HUES6 (cell line): ENCODE results near the gene VTI1A.

Experiments used
- H3K27ac ChIP-seq: 2 replicates; pipeline ENCODE4 v1.7.0; 2013; ENCODE audit warnings: low read depth, mild to moderate bottlenecking, low read length, inconsistent platforms
- H3K27me3 ChIP-seq: 2 replicates; pipeline ENCODE4 v1.6.1; 2013; ENCODE audit warnings: low read length; ENCODE audit not compliant: control insufficient read depth, insufficient read depth
- H3K36me3 ChIP-seq: 2 replicates; pipeline ENCODE4 v1.6.1; 2013; ENCODE audit warnings: low read length; ENCODE audit not compliant: control insufficient read depth, insufficient read depth
- H3K4me1 ChIP-seq: 2 replicates; pipeline ENCODE4 v1.6.1; 2013; ENCODE audit warnings: low read length; ENCODE audit not compliant: control insufficient read depth, insufficient read depth
- H3K4me3 ChIP-seq: 2 replicates; pipeline ENCODE4 v1.5.1; 2013; ENCODE audit warnings: low read depth, low read length
- H3K9ac ChIP-seq: one replicate; pipeline ENCODE4 v1.6.1; 2013; ENCODE audit warnings: mild to moderate bottlenecking, low read length
- H3K9me3 ChIP-seq: 2 replicates; pipeline ENCODE4 v1.6.1; 2013; ENCODE audit warnings: low read depth, low read length; ENCODE audit not compliant: control insufficient read depth, insufficient read depth

VTI1A gene

DNA sequence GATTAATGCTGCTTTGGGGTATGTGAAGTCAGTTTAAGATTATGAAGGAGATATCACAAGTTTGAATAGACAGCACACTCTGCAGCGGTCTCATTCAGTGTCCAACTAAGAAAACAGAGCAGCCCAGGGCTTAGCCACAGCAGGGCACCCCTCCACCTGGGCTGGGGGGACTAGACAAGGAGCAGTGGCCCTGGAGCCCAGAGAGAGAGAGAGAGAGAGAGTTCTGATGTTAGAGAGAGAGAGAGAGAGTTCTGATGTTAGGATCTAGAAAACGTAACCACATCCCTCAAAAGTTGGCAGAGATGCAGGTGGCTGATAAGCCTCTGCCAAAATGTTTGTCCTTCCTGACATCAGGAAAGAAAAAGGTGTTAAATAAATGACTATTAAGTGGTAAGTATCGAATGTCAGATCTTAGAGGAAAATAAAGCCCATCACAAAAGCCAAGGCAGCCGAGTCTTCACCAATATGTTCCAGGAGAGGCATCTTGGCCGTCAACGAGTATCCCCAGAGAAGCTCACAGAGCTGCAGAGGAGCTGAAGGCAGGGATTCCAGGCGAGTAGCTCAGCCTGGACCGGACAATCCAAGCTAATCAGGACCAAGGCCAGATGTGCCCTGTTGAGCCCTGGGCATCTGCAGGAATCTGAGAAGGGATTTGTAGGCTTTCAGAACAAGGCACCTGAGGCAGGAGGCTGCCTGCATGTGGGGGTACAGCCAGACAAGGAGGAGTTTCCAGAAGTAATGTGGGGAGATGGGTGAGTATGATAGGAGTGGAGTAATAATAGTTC lies 352.9 kb downstream of the VTI1A start:
- Histone ChIP-seq H3K36me3 (no peaks in the 10 kb centered on the region), H3K4me3 (no peak overlapping the region), H3K9me3 (no peaks in the 10 kb centered on the region), H3K27ac (no peak overlapping the region), H3K4me1 (peaks cover 41% of the 10 kb centered on the region), H3K27me3 (no peaks in the 10 kb centered on the region), H3K9ac (no peak overlapping the region)

DNA sequence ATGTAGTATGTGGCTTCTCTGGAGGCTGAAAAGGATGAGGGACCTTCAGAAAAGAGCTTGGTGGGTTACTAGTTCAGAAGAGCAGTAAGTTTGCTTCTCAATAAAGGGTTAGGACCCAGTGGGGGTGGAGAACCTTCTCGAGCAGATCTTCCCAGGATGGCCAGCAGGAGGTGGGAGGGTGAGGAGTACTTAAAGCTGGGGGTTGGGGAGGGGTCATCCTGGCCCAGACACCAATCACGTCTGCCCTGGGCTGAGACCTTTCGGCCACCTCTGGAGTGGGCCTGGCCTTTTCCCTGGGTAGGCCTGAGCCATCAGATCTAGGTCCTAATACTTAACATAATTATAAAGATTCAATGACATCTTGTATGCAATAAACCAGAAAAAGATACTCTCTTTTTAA lies 354.0 kb downstream of the VTI1A start:
- Histone ChIP-seq H3K27me3 (no peaks in the 10 kb centered on the region), H3K36me3 (no peaks in the 10 kb centered on the region), H3K4me3 (no peak overlapping the region), H3K27ac (no peak overlapping the region), H3K4me1 (peaks cover 41% of the 10 kb centered on the region), H3K9ac (no peak overlapping the region), H3K9me3 (no peaks in the 10 kb centered on the region)

DNA sequence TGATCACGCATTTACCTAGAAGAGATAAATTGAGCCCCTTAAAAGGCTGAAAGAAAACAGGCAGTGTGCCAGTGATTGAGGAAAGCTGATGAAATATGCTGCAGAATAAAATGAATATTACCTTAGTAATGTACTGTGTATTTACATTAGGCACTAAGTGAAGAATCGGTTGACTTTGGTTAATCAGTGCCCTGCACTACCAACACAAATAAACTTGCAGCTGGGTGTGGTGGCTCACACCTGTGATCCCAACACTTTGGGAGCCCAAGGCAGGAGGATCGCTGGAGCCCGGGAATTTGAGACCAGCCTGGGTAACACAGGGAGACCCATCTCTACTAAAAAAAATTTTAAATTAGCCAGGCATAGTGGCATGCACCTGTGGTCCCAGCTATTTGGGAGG lies 354.7 kb downstream of the VTI1A start:
- H3K4me3 ChIP-seq = no peak overlapping the region
- H3K9me3 ChIP-seq = no peaks in the 10 kb centered on the region

DNA sequence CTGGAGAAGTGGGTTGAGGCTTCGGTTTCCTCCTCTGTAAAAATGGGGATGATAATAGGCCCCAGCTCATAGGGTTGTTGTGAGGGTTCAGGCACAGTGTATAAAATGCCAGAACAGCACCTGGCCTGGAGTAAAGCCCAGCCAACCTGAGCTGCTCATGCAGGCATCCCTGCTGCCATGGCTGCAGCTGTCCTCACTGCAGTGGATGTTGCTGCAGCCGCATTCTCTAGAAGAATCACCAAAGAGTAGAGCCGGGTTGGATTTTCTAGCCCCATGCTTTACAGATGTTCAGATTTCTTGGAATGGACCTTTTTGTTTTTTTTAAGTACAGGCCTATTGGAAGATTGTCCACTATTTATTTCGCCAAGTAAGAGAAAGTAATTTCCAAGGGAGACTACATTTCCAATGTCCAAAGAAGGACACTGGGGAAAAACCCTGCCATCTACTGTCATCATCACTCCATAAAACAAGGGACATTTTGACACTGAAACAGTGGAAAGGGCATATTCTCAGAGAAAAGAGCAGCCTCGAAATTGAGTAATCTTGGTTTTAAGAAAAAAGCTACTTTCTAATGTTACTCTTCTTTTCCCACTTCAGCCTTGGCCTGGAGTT lies 355.5 kb downstream of the VTI1A start:
- Histone ChIP-seq H3K4me1 (peaks cover 28% of the 10 kb centered on the region), H3K27ac (no peak overlapping the region), H3K9ac (no peak overlapping the region)

More for the DNA sequence above, 354.7 kb downstream of the VTI1A start:
- Histone ChIP-seq H3K36me3 (no peaks in the 10 kb centered on the region), H3K9ac (no peak overlapping the region), H3K27me3 (no peaks in the 10 kb centered on the region), H3K27ac (no peak overlapping the region), H3K4me1 (peaks cover 36% of the 10 kb centered on the region)

DNA sequence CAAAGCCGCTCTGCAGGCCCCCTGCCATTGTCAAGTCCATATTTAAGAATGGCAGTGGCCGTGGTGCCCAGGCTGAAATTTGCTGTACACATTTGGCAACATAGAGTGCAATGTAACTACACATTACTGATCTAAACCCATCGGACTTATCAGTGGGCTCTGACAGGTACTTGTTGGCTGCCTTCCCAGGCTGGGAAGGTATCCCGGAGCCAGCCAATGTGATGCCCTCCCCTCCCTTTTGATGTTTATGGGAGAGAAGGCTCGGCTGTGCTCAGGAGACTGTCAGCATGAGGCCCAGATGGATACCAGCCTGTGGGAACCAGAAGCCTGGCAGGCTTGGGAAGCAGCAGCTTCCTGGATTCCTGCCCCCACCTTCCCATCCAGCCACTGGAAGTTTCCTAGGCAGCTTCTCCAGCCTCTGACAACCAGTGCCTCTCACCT lies 357.0 kb downstream of the VTI1A start:
- Histone ChIP-seq H3K9me3 (no peaks in the 10 kb centered on the region), H3K27me3 (no peaks in the 10 kb centered on the region), H3K27ac (no peak overlapping the region), H3K4me1 (peaks cover 19% of the 10 kb centered on the region), H3K4me3 (no peak overlapping the region), H3K36me3 (no peaks in the 10 kb centered on the region), H3K9ac (no peak overlapping the region)

More for the DNA sequence above, 355.5 kb downstream of the VTI1A start:
- Histone ChIP-seq H3K36me3 (no peaks in the 10 kb centered on the region), H3K27me3 (no peaks in the 10 kb centered on the region), H3K9me3 (no peaks in the 10 kb centered on the region), H3K4me3 (no peak overlapping the region)

DNA sequence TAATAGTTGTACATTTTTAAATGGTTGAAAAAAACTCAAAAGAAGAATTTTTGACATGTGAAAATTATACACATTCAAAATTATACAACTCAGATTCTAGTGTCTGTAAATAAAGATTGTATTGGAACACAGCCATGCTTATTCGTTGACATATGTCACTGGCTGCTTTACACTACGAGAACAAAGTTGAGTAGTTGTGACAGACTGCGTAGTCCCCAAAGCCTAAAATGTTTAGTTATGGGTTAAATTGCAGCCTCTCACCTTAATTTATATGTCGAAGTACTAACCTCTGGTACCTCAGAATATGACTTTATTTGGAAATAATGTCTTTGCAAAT lies 358.2 kb downstream of the VTI1A start:
- Histone ChIP-seq H3K4me1 (peaks cover 21% of the 10 kb centered on the region), H3K27ac (no peak overlapping the region), H3K27me3 (no peaks in the 10 kb centered on the region), H3K4me3 (no peak overlapping the region), H3K36me3 (no peaks in the 10 kb centered on the region), H3K9me3 (no peaks in the 10 kb centered on the region), H3K9ac (no peak overlapping the region)

DNA sequence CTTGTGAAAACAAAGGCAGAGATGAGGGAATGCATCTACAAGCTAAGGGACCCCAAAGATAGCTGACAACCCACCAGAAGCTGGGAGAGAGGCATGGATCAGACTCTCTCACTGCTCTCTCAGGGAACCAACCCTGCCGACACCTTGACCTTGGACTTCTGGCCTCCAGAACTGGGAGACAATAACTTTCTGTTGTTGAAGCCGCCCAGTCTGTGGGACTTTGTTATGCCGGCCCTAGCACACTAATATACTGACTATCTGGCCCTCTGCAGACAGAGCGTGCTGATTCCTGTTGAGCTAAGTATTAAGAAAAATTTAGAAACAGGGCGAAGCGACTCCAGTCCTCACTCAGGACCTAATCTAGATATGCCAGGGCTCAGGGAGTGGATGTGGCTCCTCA lies 358.7 kb downstream of the VTI1A start:
- Histone ChIP-seq H3K9me3 (no peaks in the 10 kb centered on the region), H3K27me3 (no peaks in the 10 kb centered on the region), H3K9ac (no peak overlapping the region), H3K36me3 (no peaks in the 10 kb centered on the region), H3K4me1 (peaks cover 21% of the 10 kb centered on the region), H3K4me3 (no peak overlapping the region), H3K27ac (no peak overlapping the region)

DNA sequence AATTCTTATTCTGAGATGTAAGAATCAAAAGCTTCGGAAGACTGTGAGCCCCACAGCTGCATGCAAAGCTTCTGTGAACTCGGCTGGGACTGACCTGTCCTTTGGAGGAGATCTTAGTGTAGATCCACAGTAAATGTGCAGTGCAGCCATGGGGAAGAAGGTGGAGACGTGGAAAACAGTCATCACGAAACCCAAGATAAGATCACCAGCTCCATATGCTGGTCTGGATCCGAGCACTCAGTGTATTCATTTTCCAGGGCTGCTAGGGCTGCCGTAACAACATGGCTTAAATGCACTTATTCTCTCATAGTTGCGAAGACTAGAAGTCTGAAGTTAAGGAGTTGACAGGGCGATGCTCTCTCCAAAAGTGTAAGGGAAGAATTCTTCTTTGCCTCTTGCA lies 360.0 kb downstream of the VTI1A start:
- Histone ChIP-seq H3K27ac (no peak overlapping the region), H3K4me3 (no peak overlapping the region), H3K9me3 (no peaks in the 10 kb centered on the region), H3K9ac (no peak overlapping the region), H3K27me3 (no peaks in the 10 kb centered on the region), H3K36me3 (no peaks in the 10 kb centered on the region), H3K4me1 (peaks cover 30% of the 10 kb centered on the region)

DNA sequence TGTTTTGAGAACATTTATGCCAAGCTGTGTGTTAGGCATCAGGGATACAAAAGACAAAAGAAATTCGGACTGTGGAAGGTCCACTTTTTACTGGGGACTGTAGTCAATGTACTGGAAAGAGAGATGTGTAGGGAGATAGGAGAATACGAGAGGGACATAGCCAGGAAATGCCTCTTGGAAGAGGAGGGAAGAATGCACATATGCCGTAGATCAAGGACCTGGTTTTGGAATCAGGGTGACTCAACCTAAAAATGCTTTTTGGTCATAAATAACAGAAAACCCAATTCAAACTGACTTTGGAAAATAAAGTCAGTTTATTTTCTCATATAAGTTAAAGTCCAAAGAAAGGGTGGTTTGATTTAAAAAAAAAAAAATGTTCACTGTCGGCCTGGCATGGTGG lies 362.7 kb downstream of the VTI1A start:
- Histone ChIP-seq H3K9me3 (no peaks in the 10 kb centered on the region), H3K4me1 (peaks cover 48% of the 10 kb centered on the region), H3K27me3 (no peaks in the 10 kb centered on the region), H3K4me3 (no peak overlapping the region), H3K27ac (no peak overlapping the region), H3K36me3 (no peaks in the 10 kb centered on the region), H3K9ac (no peak overlapping the region)

DNA sequence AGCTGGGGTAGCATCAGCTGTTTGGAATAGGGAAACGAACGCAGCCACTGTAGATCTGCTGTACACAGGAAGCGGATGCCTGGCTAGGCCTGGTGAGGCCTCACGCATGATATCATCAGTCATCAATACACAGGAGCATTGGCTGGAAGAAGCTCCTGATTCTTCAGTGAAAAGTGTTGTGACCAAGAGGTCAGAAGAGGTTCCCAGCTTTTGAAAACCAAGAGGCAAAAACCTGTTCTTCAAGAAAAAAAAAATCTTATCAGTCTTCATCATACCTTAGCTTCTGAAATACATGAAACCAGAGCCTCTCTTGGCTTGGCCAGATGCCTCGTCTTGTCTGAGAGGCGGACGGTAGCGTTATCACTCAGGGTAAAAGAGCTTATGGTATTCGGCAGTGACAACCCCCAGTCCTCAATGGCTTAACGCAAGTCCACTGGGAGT lies 363.7 kb downstream of the VTI1A start:
- Histone ChIP-seq H3K27me3 (no peaks in the 10 kb centered on the region), H3K9ac (no peak overlapping the region), H3K4me1 (peaks cover 58% of the 10 kb centered on the region), H3K9me3 (no peaks in the 10 kb centered on the region), H3K4me3 (no peak overlapping the region), H3K27ac (no peak overlapping the region), H3K36me3 (no peaks in the 10 kb centered on the region)

DNA sequence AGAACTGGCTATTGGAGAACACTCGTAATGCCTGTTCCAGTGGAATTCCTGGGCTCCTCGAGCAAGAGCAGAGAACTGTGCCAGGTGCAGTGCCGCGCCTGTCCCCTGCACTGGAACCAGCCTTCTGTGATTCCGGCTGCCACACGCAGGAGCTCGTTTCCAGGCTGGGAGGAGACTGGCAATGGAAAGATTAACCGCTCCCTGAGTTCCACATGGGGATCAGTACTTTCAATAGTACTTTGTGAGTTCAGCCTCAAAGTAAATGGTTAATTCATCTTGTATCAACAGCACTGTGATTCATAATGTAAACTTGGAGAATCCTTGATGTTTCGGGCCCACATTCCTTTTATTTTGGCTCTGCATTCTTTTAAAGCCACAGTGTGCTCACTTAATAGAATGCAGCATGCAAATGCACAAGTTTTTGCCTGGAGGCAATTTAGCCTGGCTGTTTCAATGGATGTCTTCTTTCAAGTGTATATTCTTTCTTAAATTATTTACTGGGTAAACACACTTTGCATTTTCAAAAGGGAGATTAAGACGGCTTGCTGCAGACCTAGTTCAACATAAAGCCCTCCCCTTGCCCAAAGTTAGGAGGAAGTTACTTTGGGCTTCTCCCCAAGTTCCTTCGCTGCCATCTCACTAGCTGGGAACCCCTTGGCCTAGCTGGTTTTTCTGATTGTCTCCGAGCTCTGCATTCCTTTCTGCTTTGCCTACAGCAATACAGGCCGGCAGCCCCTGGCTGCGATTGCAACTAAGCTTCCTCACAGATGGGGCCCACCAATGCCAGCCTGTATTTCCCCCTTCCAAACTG lies 364.9 kb downstream of the VTI1A start:
- H3K27me3 ChIP-seq = no peaks in the 10 kb centered on the region
- H3K4me1 ChIP-seq = peaks cover 68% of the 10 kb centered on the region
- H3K27ac ChIP-seq = peak overlapping the region; percentile 86
- peak overlapping the region; percentile 35 for H3K4me3 ChIP-seq
- H3K9me3 ChIP-seq = no peaks in the 10 kb centered on the region
- H3K36me3 ChIP-seq = no peaks in the 10 kb centered on the region
- peak overlapping the region; percentile 81 for H3K9ac ChIP-seq
